Measurements from ENCODE around the gene PYGB. TPM values are rescaled to one million over a fixed set of nuclear protein-coding genes. Genes with fewer than 3 reads are reported as not detected.

PYGB gene
- polyA plus RNA-seq, 4 donors = 25.7 to 38.4 (median 32.7) TPM

- 82 to 90% (median 89%) methylated on average over 9 of the region's 9 CpGs for WGBS, 3 donors
- H3K4me1 ChIP-seq (ENCODE audit: control insufficient read depth in 3 of 3, insufficient read depth in 2 of 3, low read depth in 1 of 3, low read length in 2 of 3) = no peaks in the 10 kb centered on the region
- DNase-seq (no peak), FAIRE-seq (no peak)
- H3K27ac ChIP-seq (ENCODE audit: low read depth in 1 of 3, low read length in 2 of 3) = no peak overlapping the region
- H3K36me3 ChIP-seq (ENCODE audit: control insufficient read depth in 3 of 3, insufficient read depth in 2 of 3, low read depth in 1 of 3, low read length in 3 of 3) = peaks cover 0 to 81% (median 0%) of the 10 kb centered on the region in 3 donors
- H3K27me3 ChIP-seq (ENCODE audit: control insufficient read depth in 3 of 3, insufficient read depth in 3 of 3, low read length in 3 of 3) = no peaks in the 10 kb centered on the region
- H3K4me3 ChIP-seq (ENCODE audit: low read depth in 1 of 3, low read length in 3 of 3) = no peak overlapping the region
- no peaks in the 10 kb centered on the region for H3K9me3 ChIP-seq (ENCODE audit: control insufficient read depth in 2 of 2, insufficient read depth in 1 of 2, low read depth in 1 of 2, low read length in 1 of 2)
Measured at GRCh38 chr20:25301357-25301920, 53.6 kb downstream of the PYGB start.

GRCh38 chr20:25302596-25302995 is 54.7 kb downstream of the PYGB start:
- H3K36me3 ChIP-seq (ENCODE audit: control insufficient read depth in 3 of 3, insufficient read depth in 2 of 3, low read depth in 1 of 3, low read length in 3 of 3) = peaks cover 0 to 79% (median 0%) of the 10 kb centered on the region in 3 donors
- DNase-seq (no peak), FAIRE-seq (no peak)
- no peak overlapping the region for H3K27ac ChIP-seq (ENCODE audit: low read depth in 1 of 3, low read length in 2 of 3)
- H3K4me3 ChIP-seq (ENCODE audit: low read depth in 1 of 3, low read length in 3 of 3) = no peak overlapping the region
- peaks cover 0 to 6% (median 0%) of the 10 kb centered on the region in 3 donors for H3K4me1 ChIP-seq (ENCODE audit: control insufficient read depth in 3 of 3, insufficient read depth in 2 of 3, low read depth in 1 of 3, low read length in 2 of 3)
- H3K9me3 ChIP-seq (ENCODE audit: control insufficient read depth in 2 of 2, insufficient read depth in 1 of 2, low read depth in 1 of 2, low read length in 1 of 2) = no peaks in the 10 kb centered on the region
- no peaks in the 10 kb centered on the region for H3K27me3 ChIP-seq (ENCODE audit: control insufficient read depth in 3 of 3, insufficient read depth in 3 of 3, low read length in 3 of 3)
- WGBS, 3 donors = 92% methylated on average over 6 of the region's 6 CpGs

GRCh38 chr20:25303292-25304024 is 55.6 kb downstream of the PYGB start:
- no peaks in the 10 kb centered on the region for H3K27me3 ChIP-seq (ENCODE audit: control insufficient read depth in 3 of 3, insufficient read depth in 3 of 3, low read length in 3 of 3)
- H3K27ac ChIP-seq (ENCODE audit: low read depth in 1 of 3, low read length in 2 of 3) = no peak overlapping the region
- peaks cover 0 to 7% (median 3%) of the 10 kb centered on the region in 3 donors for H3K4me1 ChIP-seq (ENCODE audit: control insufficient read depth in 3 of 3, insufficient read depth in 2 of 3, low read depth in 1 of 3, low read length in 2 of 3)
- H3K9me3 ChIP-seq (ENCODE audit: control insufficient read depth in 2 of 2, insufficient read depth in 1 of 2, low read depth in 1 of 2, low read length in 1 of 2) = no peaks in the 10 kb centered on the region
- H3K4me3 ChIP-seq (ENCODE audit: low read depth in 1 of 3, low read length in 3 of 3) = no peak overlapping the region
- FAIRE-seq (no peak), DNase-seq (no peak)
- peaks cover 0 to 81% (median 0%) of the 10 kb centered on the region in 3 donors for H3K36me3 ChIP-seq (ENCODE audit: control insufficient read depth in 3 of 3, insufficient read depth in 2 of 3, low read depth in 1 of 3, low read length in 3 of 3)
- 94 to 98% (median 96%) methylated on average over 12 of the region's 12 CpGs for WGBS, 3 donors

- Histone ChIP-seq H3K4me3 (ENCODE audit: low read depth in 1 of 3, low read length in 3 of 3) (no peak overlapping the region), H3K27me3 (ENCODE audit: control insufficient read depth in 3 of 3, insufficient read depth in 3 of 3, low read length in 3 of 3) (no peaks in the 10 kb centered on the region), H3K4me1 (ENCODE audit: control insufficient read depth in 3 of 3, insufficient read depth in 2 of 3, low read depth in 1 of 3, low read length in 2 of 3) (peaks cover 0 to 14% (median 7%) of the 10 kb centered on the region in 3 donors), H3K27ac (ENCODE audit: low read depth in 1 of 3, low read length in 2 of 3) (no peak overlapping the region), H3K9me3 (ENCODE audit: control insufficient read depth in 2 of 2, insufficient read depth in 1 of 2, low read depth in 1 of 2, low read length in 1 of 2) (no peaks in the 10 kb centered on the region), H3K36me3 (ENCODE audit: control insufficient read depth in 3 of 3, insufficient read depth in 2 of 3, low read depth in 1 of 3, low read length in 3 of 3) (peaks cover 0 to 81% (median 0%) of the 10 kb centered on the region in 3 donors)
- WGBS, 3 donors = 90 to 93% (median 91%) methylated on average over 11 of the region's 11 CpGs
- FAIRE-seq = no peak
- DNase-seq = no peak
Measured at GRCh38 chr20:25304025-25304549, 56.2 kb downstream of the PYGB start.

GRCh38 chr20:25306991-25307903 is 59.4 kb downstream of the PYGB start:
- H3K9me3 ChIP-seq (ENCODE audit: control insufficient read depth in 2 of 2, insufficient read depth in 1 of 2, low read depth in 1 of 2, low read length in 1 of 2) = no peaks in the 10 kb centered on the region
- H3K36me3 ChIP-seq (ENCODE audit: control insufficient read depth in 3 of 3, insufficient read depth in 2 of 3, low read depth in 1 of 3, low read length in 3 of 3) = peaks cover 0 to 54% (median 0%) of the 10 kb centered on the region in 3 donors
- FAIRE-seq (no peak), DNase-seq (peak in 1 of 2 donors; percentile 51)
- H3K27ac ChIP-seq (ENCODE audit: low read depth in 1 of 3, low read length in 2 of 3) = peak overlapping the region in 1 of 3 donors; percentile 9
- no peaks in the 10 kb centered on the region for H3K27me3 ChIP-seq (ENCODE audit: control insufficient read depth in 3 of 3, insufficient read depth in 3 of 3, low read length in 3 of 3)
- H3K4me1 ChIP-seq (ENCODE audit: control insufficient read depth in 3 of 3, insufficient read depth in 2 of 3, low read depth in 1 of 3, low read length in 2 of 3) = peaks cover 14 to 38% (median 16%) of the 10 kb centered on the region in 3 donors
- 86 to 89% (median 89%) methylated on average over 10 of the region's 10 CpGs for WGBS, 3 donors
- no peak overlapping the region for H3K4me3 ChIP-seq (ENCODE audit: low read depth in 1 of 3, low read length in 3 of 3)

- Histone ChIP-seq H3K27ac (ENCODE audit: low read depth in 1 of 3, low read length in 2 of 3) (peak overlapping the region in 2 of 3 donors; percentile 96), H3K27me3 (ENCODE audit: control insufficient read depth in 3 of 3, insufficient read depth in 3 of 3, low read length in 3 of 3) (no peaks in the 10 kb centered on the region), H3K9me3 (ENCODE audit: control insufficient read depth in 2 of 2, insufficient read depth in 1 of 2, low read depth in 1 of 2, low read length in 1 of 2) (no peaks in the 10 kb centered on the region), H3K4me3 (ENCODE audit: low read depth in 1 of 3, low read length in 3 of 3) (no peak overlapping the region), H3K36me3 (ENCODE audit: control insufficient read depth in 3 of 3, insufficient read depth in 2 of 3, low read depth in 1 of 3, low read length in 3 of 3) (peaks cover 0 to 45% (median 0%) of the 10 kb centered on the region in 3 donors), H3K4me1 (ENCODE audit: control insufficient read depth in 3 of 3, insufficient read depth in 2 of 3, low read depth in 1 of 3, low read length in 2 of 3) (peaks cover 14 to 38% (median 16%) of the 10 kb centered on the region in 3 donors)
- DNase-seq (no peak), FAIRE-seq (no peak)
- 91 to 95% (median 94%) methylated on average over 13 of the region's 13 CpGs for WGBS, 3 donors
Measured at GRCh38 chr20:25308083-25308491, 60.2 kb downstream of the PYGB start.

- peak; percentile 22 to 39 for DNase-seq
- H3K4me3 ChIP-seq (ENCODE audit: low read depth in 1 of 3, low read length in 3 of 3) = no peak overlapping the region
- WGBS, 3 donors = 85 to 89% (median 89%) methylated on average over 16 to 17 of the region's 17 CpGs
- H3K36me3 ChIP-seq (ENCODE audit: control insufficient read depth in 3 of 3, insufficient read depth in 2 of 3, low read depth in 1 of 3, low read length in 3 of 3) = peaks cover 0 to 42% (median 0%) of the 10 kb centered on the region in 3 donors
- FAIRE-seq = no peak
- peak overlapping the region; percentile 86 to 96 (median 96) for H3K27ac ChIP-seq (ENCODE audit: low read depth in 1 of 3, low read length in 2 of 3)
- H3K9me3 ChIP-seq (ENCODE audit: control insufficient read depth in 2 of 2, insufficient read depth in 1 of 2, low read depth in 1 of 2, low read length in 1 of 2) = no peaks in the 10 kb centered on the region
- H3K27me3 ChIP-seq (ENCODE audit: control insufficient read depth in 3 of 3, insufficient read depth in 3 of 3, low read length in 3 of 3) = no peaks in the 10 kb centered on the region
- peaks cover 14 to 38% (median 16%) of the 10 kb centered on the region in 3 donors for H3K4me1 ChIP-seq (ENCODE audit: control insufficient read depth in 3 of 3, insufficient read depth in 2 of 3, low read depth in 1 of 3, low read length in 2 of 3)
Measured at GRCh38 chr20:25308671-25309394, 60.9 kb downstream of the PYGB start.
